H1 (cell line): Measurements from ENCODE around the gene ZNF414. TPM values are rescaled to one million over a fixed set of nuclear protein-coding genes. Genes with fewer than 3 reads are reported as not detected.

Source experiments
- CTCF ChIA-PET: fragments of 300-600 bp; sonication (Branson Sonifier 250); formaldehyde crosslinking; loops from one replicate; lab custom pipeline; 2021; ENCODE audit not compliant: partially characterized antibody; lab: Charles Lee
- POLR2A ChIA-PET: fragments of 300-600 bp; sonication (Branson Sonifier 250); formaldehyde crosslinking; loops from one replicate; lab custom pipeline; 2021; ENCODE audit warnings: inconsistent platforms; ENCODE audit not compliant: partially characterized antibody; lab: Charles Lee
- DNase-seq, 2 experiments: peaks; one replicate each; pipeline versions ENCODE4 v3.0.0 to v3.0.0-alpha.2; 2010 to 2022; ENCODE audit warnings: low spot score in 2 of 2, low read depth in 1 of 2, mixed read lengths in 1 of 2
- FAIRE-seq: peaks from 2 replicates; lab custom pipeline; 2011; peaks lifted over from hg19 to GRCh38; lab: Jason Lieb, UNC
- H2AFZ ChIP-seq: 2 replicates; pipeline ENCODE4 v1.8.1; 2012; ENCODE audit warnings: low read length, inconsistent platforms
- H2AK5ac ChIP-seq: 2 replicates; pipeline ENCODE4 v1.6.1; 2013; ENCODE audit warnings: low read depth, low read length
- H2BK120ac ChIP-seq: replicated peaks from 2 replicates; pipeline ENCODE3; 2013; ENCODE audit warnings: low read depth, low read length, inconsistent platforms
- H2BK12ac ChIP-seq: 2 replicates; pipeline ENCODE4 v1.6.1; 2013; ENCODE audit warnings: low read depth, low read length
- H2BK15ac ChIP-seq: 2 replicates; pipeline ENCODE4 v1.6.1; 2013; ENCODE audit warnings: low read length
- H2BK20ac ChIP-seq: 2 replicates; pipeline ENCODE4 v1.6.1; 2013; ENCODE audit warnings: low read length
- H2BK5ac ChIP-seq: 2 replicates; pipeline ENCODE4 v1.6.1; 2013; ENCODE audit warnings: low read depth, low read length
- H3K14ac ChIP-seq: 2 replicates; pipeline ENCODE4 v1.6.1; 2013; ENCODE audit warnings: inconsistent platforms; ENCODE audit not compliant: insufficient read length
- H3K18ac ChIP-seq: 2 replicates; pipeline ENCODE4 v1.6.1; 2013; ENCODE audit warnings: low read length; ENCODE audit errors: extremely low read depth
- H3K23ac ChIP-seq: 2 replicates; pipeline ENCODE4 v1.6.1; 2013; ENCODE audit warnings: inconsistent platforms; ENCODE audit not compliant: insufficient read length
- H3K23me2 ChIP-seq: 2 replicates; pipeline ENCODE4 v1.6.1; 2013; ENCODE audit warnings: low read depth, low read length
- H3K27ac ChIP-seq: 2 replicates; pipeline ENCODE4 v1.6.1; 2011; ENCODE audit warnings: low read depth, low read length, inconsistent platforms
- H3K27me3 ChIP-seq, 4 experiments: replicated peaks in 1 of 4; 1 replicate in 1 of 4; 2 replicates in 3 of 4; pipeline versions ENCODE4 v1.6.1 to v1.8.1; 2011 to 2013; ENCODE audit warnings: low read length in 3 of 4, mild to moderate bottlenecking in 3 of 4, inconsistent platforms in 2 of 4, mixed read lengths in 2 of 4, moderate library complexity in 1 of 4; ENCODE audit not compliant: control insufficient read depth in 3 of 4, insufficient read depth in 3 of 4; ENCODE audit errors: extremely low read depth in 1 of 4
- H3K36me3 ChIP-seq, 4 experiments: 2 replicates each; pipeline versions ENCODE4 v1.6.1 to v1.8.1; 2011 to 2013; ENCODE audit warnings: mild to moderate bottlenecking in 4 of 4, low read length in 3 of 4, moderate library complexity in 2 of 4, control low read depth in 1 of 4, inconsistent platforms in 1 of 4; ENCODE audit not compliant: insufficient read depth in 4 of 4, control insufficient read depth in 2 of 4
- H3K4ac ChIP-seq: replicated peaks from 2 replicates; pipeline ENCODE3; 2013; ENCODE audit warnings: low read length, low read depth, mixed read lengths, inconsistent platforms; ENCODE audit not compliant: insufficient read length
- H3K4me1 ChIP-seq, 4 experiments: replicated peaks in 1 of 4; 1 replicate in 1 of 4; 2 replicates in 3 of 4; pipeline versions ENCODE4 v1.6.1 to v1.8.1; 2011 to 2013; ENCODE audit warnings: low read length in 3 of 4, inconsistent platforms in 2 of 4, mixed read lengths in 1 of 4; ENCODE audit not compliant: insufficient read depth in 4 of 4, control insufficient read depth in 3 of 4
- H3K4me2 ChIP-seq, 2 experiments: 2 replicates each; pipeline versions ENCODE4 v1.6.1 to v1.8.1; 2011 to 2013; ENCODE audit warnings: low read depth in 2 of 2, low read length in 2 of 2, control low read depth in 1 of 2, inconsistent platforms in 1 of 2, mild to moderate bottlenecking in 1 of 2; ENCODE audit not compliant: insufficient read depth in 1 of 2
- H3K4me3 ChIP-seq, 4 experiments: fragments of 200-600, 300-600 bp in 1 of 4; sonication (generic), shearing (Covaris generic), sonication (Bioruptor Twin) in 1 of 4; 2 replicates each; pipeline versions ENCODE4 v1.5.1 to v1.8.1; 2011 to 2016; ENCODE audit warnings: low read length in 4 of 4, low read depth in 3 of 4, control low read depth in 2 of 4, inconsistent platforms in 2 of 4, mild to moderate bottlenecking in 2 of 4, mixed read lengths in 1 of 4, moderate library complexity in 1 of 4; ENCODE audit not compliant: insufficient read depth in 2 of 4; ENCODE audit errors: extremely low read depth in 1 of 4
- H3K56ac ChIP-seq: replicated peaks from 2 replicates; pipeline ENCODE3; 2013; ENCODE audit warnings: low read depth, mild to moderate bottlenecking, mixed read lengths, low read length, inconsistent platforms; ENCODE audit not compliant: insufficient read length
- H3K79me1 ChIP-seq: 2 replicates; pipeline ENCODE4 v1.6.1; 2013; ENCODE audit warnings: low read depth, low read length, control low read depth
- H3K79me2 ChIP-seq, 2 experiments: 2 replicates each; pipeline versions ENCODE4 v1.6.1 to v1.8.1; 2012 to 2013; ENCODE audit warnings: low read length in 2 of 2, mild to moderate bottlenecking in 2 of 2, inconsistent platforms in 1 of 2; ENCODE audit not compliant: insufficient read depth in 2 of 2, control insufficient read depth in 1 of 2
- H3K9ac ChIP-seq, 4 experiments: replicated peaks in 1 of 4; 1 replicate in 1 of 4; 2 replicates in 3 of 4; pipeline versions ENCODE4 v1.6.1 to v1.8.1; 2011 to 2013; ENCODE audit warnings: low read depth in 3 of 4, low read length in 3 of 4, control low read depth in 2 of 4, mild to moderate bottlenecking in 2 of 4, moderate library complexity in 2 of 4, inconsistent platforms in 1 of 4; ENCODE audit errors: extremely low read depth in 1 of 4
- H3K9me3 ChIP-seq, 2 experiments: 2 replicates each; pipeline versions ENCODE4 v1.6.1 to v1.8.1; 2012 to 2013; ENCODE audit warnings: mild to moderate bottlenecking in 2 of 2, moderate library complexity in 2 of 2, control low read depth in 1 of 2, inconsistent platforms in 1 of 2, low read depth in 1 of 2, low read length in 1 of 2, mixed read lengths in 1 of 2; ENCODE audit not compliant: insufficient read depth in 2 of 2
- H4K20me1 ChIP-seq, 2 experiments: replicated peaks in 1 of 2; 2 replicates each; pipeline versions ENCODE3 to v1.8.1; 2011 to 2013; ENCODE audit warnings: inconsistent platforms in 2 of 2, low read length in 2 of 2, mild to moderate bottlenecking in 1 of 2; ENCODE audit not compliant: insufficient read depth in 2 of 2, control insufficient read depth in 1 of 2
- H4K5ac ChIP-seq: 2 replicates; pipeline ENCODE4 v1.6.1; 2013; ENCODE audit warnings: low read length, low read depth, mixed read lengths, inconsistent platforms; ENCODE audit not compliant: insufficient read length
- H4K8ac ChIP-seq: 2 replicates; pipeline ENCODE4 v1.8.0; 2013; ENCODE audit warnings: mild to moderate bottlenecking, moderate library complexity, low read length, inconsistent platforms; ENCODE audit not compliant: insufficient read depth; ENCODE audit errors: extremely low read depth
- H4K91ac ChIP-seq: replicated peaks from 2 replicates; pipeline ENCODE3; 2013; ENCODE audit warnings: low read length, mixed read lengths, inconsistent platforms; ENCODE audit not compliant: insufficient read length
- ASH2L ChIP-seq: fragments of 200-600, 300-600 bp; sonication (generic); IDR thresholded peaks from one replicate; pipeline ENCODE4 v1.7.1; 2017; ENCODE audit warnings: low read length
- ATF2 ChIP-seq: IDR thresholded peaks from 2 replicates; pipeline ENCODE4 v1.6.1; 2012; ENCODE audit warnings: low read length, inconsistent platforms
- BRCA1 ChIP-seq: IDR thresholded peaks from 2 replicates; pipeline ENCODE4 v1.6.1; 2012; ENCODE audit warnings: low read depth, low read length, improper control_type of control experiment
- CHD2 ChIP-seq: IDR thresholded peaks from 2 replicates; pipeline ENCODE4 v1.6.1; 2012; ENCODE audit warnings: low read length, improper control_type of control experiment
- EP300 ChIP-seq, 2 experiments: IDR thresholded peaks; 1 replicate in 1 of 2; 2 replicates in 1 of 2; pipeline ENCODE4 v1.6.1; 2011 to 2012; ENCODE audit warnings: low read depth in 2 of 2, low read length in 2 of 2, mild to moderate bottlenecking in 2 of 2, borderline replicate concordance in 1 of 2, inconsistent platforms in 1 of 2, moderate library complexity in 1 of 2
- GABPA ChIP-seq: IDR thresholded peaks from 2 replicates; pipeline ENCODE4 v1.6.1; 2011; ENCODE audit warnings: mild to moderate bottlenecking, low read length, moderate library complexity, borderline replicate concordance; ENCODE audit not compliant: insufficient read depth
- KDM1A ChIP-seq: fragments of 200-600, 300-600 bp; sonication (generic); IDR thresholded peaks from 2 replicates; pipeline ENCODE4 v1.7.1; 2016; ENCODE audit warnings: mild to moderate bottlenecking, low read length, borderline replicate concordance
- NRF1 ChIP-seq: IDR thresholded peaks from 2 replicates; pipeline ENCODE4 v1.6.1; 2011; ENCODE audit warnings: mild to moderate bottlenecking, low read depth, low read length, improper control_type of control experiment
- POLR2A ChIP-seq, 2 experiments: IDR thresholded peaks; 1 replicate in 1 of 2; 2 replicates in 1 of 2; pipeline ENCODE4 v1.6.1; 2011; ENCODE audit warnings: low read depth in 2 of 2, low read length in 2 of 2, mild to moderate bottlenecking in 2 of 2; ENCODE audit errors: control extremely low read depth in 1 of 2
- SIX5 ChIP-seq: IDR thresholded peaks from 2 replicates; pipeline ENCODE4 v1.6.1; 2011; ENCODE audit warnings: mild to moderate bottlenecking, low read depth, low read length
- SP4 ChIP-seq: IDR thresholded peaks from 2 replicates; pipeline ENCODE4 v1.6.1; 2012; ENCODE audit warnings: low read length, inconsistent platforms
- TAF1 ChIP-seq: IDR thresholded peaks from 2 replicates; pipeline ENCODE4 v1.6.1; 2011; ENCODE audit warnings: mild to moderate bottlenecking, low read depth, low read length
- TEAD4 ChIP-seq: IDR thresholded peaks from 2 replicates; pipeline ENCODE4 v1.6.1; 2012; ENCODE audit warnings: low read depth, low read length, inconsistent platforms, mixed read lengths
- WGBS, 2 experiments: shearing (Covaris generic) in 1 of 2; methylation state at CpG; one replicate each; pipeline versions ENCODE4 v1.1.6 to v1.1.7; 2013 to 2015; ENCODE audit warnings: low lambda C conversion rate in 2 of 2, mixed read lengths in 2 of 2, inconsistent platforms in 1 of 2, low coverage in 1 of 2, missing lambda C conversion rate in 1 of 2; ENCODE audit not compliant: insufficient replicate concordance in 2 of 2, insufficient coverage in 1 of 2, insufficient read length in 1 of 2; ENCODE audit errors: extremely low coverage in 1 of 2, missing lambda C conversion rate in 1 of 2; 5-methylcytosine and 5-hydroxymethylcytosine counted together
- polyA plus RNA-seq, 7 experiments: library from polyadenylated mRNA; depleted of rRNA in 3 of 7; stranded (reverse) in 5 of 7; unstranded in 2 of 7; fragments of >200 nt in 5 of 7; fragments of 200-250 nt in 2 of 7; gene quantifications; 1 replicate in 5 of 7; 2 replicates in 1 of 7; 4 replicates in 1 of 7; pipeline versions ENCODE4 v1.2.1 to v1.2.3, GENCODE V29; 2011 to 2013; ENCODE audit warnings: missing spikeins in 2 of 7, mixed read lengths in 2 of 7
- total RNA-seq: library from RNA; stranded (reverse); fragmentation: NEBNext Ultra II Directional; extraction: Animal tissue kit (Norgen Biotek cat#: 25700); gene quantifications from 2 replicates; pipeline ENCODE4 v1.2.1, GENCODE V29; 2021

Gene ZNF414
- total and polyA plus RNA-seq, 2 of the 8 experiments (the other 6 are each of a cell fraction or from before 2014, with no cell fraction given) = 9.7 to 26.8 TPM

- Histone ChIP-seq H3K4me2 (no peak overlapping the region), H4K20me1 (no peaks in the 10 kb centered on the region), H3K4me3 (no peak overlapping the region), H2BK120ac (no peak overlapping the region), H3K9me3 (no peaks in the 10 kb centered on the region), H3K79me1 (no peaks in the 10 kb centered on the region), H3K27ac (no peak overlapping the region), H4K8ac (peak overlapping the region; percentile 91), H2BK15ac (0 out of 2 replicates have a peak overlapping the region, but pooled peaks have one; percentile 63), H4K91ac (peak overlapping the region; percentile 34), H3K23me2 (no peaks in the 10 kb centered on the region), H3K36me3 (no peaks in the 10 kb centered on the region), H3K4ac (no peak overlapping the region), H3K14ac (no peak overlapping the region), H3K9ac (no peak overlapping the region), H3K4me1 (no peaks in the 10 kb centered on the region; a peak in 2 of 7 replicates), H2BK12ac (peak overlapping the region; percentile 14; the same call in 1 of the 2 replicates), H2AK5ac (no peak overlapping the region), H2BK20ac (no peak overlapping the region), H2AFZ (no peak overlapping the region), H3K18ac (no peak overlapping the region; the same call in 1 of the 2 replicates), H2BK5ac (no peak overlapping the region), H4K5ac (no peak overlapping the region), H3K23ac (no peak overlapping the region), H3K27me3 (no peaks in the 10 kb centered on the region), H3K56ac (no peak overlapping the region), H3K79me2 (no peaks in the 10 kb centered on the region)
- ChIA-PET POLR2A (interaction anchor here (0.7 to 4.0 kb wide), 3 partner anchors 25 to 62 kb away, joined by 3 to 13 read pairs (median 4); partner anchors contain the start of gene MYO1F), CTCF (no interaction called here)
- WGBS, 2 experiments = 87% methylated on average over 10 of the region's 10 CpGs; no CpG with 5 or more reads in 1 of the 2 experiments
- peak; percentile 93 for FAIRE-seq
- peak; percentile 10 to 55 for DNase-seq
- TF ChIP-seq SIX5 = peak; percentile 87
- 0 out of 2 replicates have a peak, but pooled peaks have one; percentile 17 for TF ChIP-seq TAF1
- peak; percentile 50; the same call in 1 of the 2 replicates for TF ChIP-seq CHD2
- TF ChIP-seq ATF2 = peak; percentile 81; the same call in 1 of the 2 replicates
- peak; percentile 6; the same call in 1 of the 2 replicates for TF ChIP-seq TEAD4
- TF ChIP-seq EP300 (IDR thresholded peaks at IDR 0.05; ENCODE audit: borderline replicate concordance in 1 of 2, low read depth in 2 of 2, low read length in 2 of 2) = 0 out of 3 replicates have a peak, but pooled peaks of 1 of the 2 experiments have one; percentile 24
- TF ChIP-seq KDM1A = no peak
- no peak for TF ChIP-seq POLR2A (IDR thresholded peaks at IDR 0.05; ENCODE audit: control extremely low read depth in 1 of 2, low read depth in 2 of 2, low read length in 2 of 2)
- TF ChIP-seq BRCA1 = peak; percentile 70
- TF ChIP-seq NRF1 = no peak
- peak; percentile 82; the same call in 1 of the 2 replicates for TF ChIP-seq SP4
- peak; percentile 98 for TF ChIP-seq GABPA
- no peak for TF ChIP-seq ASH2L
These were observed 38.8 kb upstream of the ZNF414 start for GRCh38 chr19:8552810-8553209.
